K562 (cell line): ENCODE results near the gene ARAP1. TPM values are rescaled to one million over a fixed set of nuclear protein-coding genes. Genes with fewer than 3 reads are reported as not detected.

Experiments
- ATAC-seq: fragments of 200-7000 bp; cut with Tn5 transposase; 3 replicates; pipeline ENCODE4 v1.9.1; 2020; ENCODE audit warnings: moderate library complexity
- BruUV-seq: library from RNA; stranded (reverse); fragments of 400-500 nt; replicated peaks from 2 replicates; lab custom pipeline; 2021; lab: Mats Ljungman, UMichigan
- CTCF ChIA-PET: fragments of 300-600 bp; formaldehyde crosslinking; extraction: SDS; loops from one replicate; lab custom pipeline; 2021; ENCODE audit warnings: low intra/inter-chr PET ratio; lab: Yijun Ruan, JAX
- POLR2A ChIA-PET: fragments of 300-600, 350-650 bp; sonication (Branson Sonifier 250); formaldehyde crosslinking; extraction: SDS; loops from one replicate; lab custom pipeline; 2021; ENCODE audit warnings: antibody characterized with exemption, inconsistent platforms; lab: Yijun Ruan, JAX
- DNase-seq, 4 experiments: peaks; one replicate each; pipeline versions ENCODE4 v3.0.0 to v3.0.0-alpha.2; 2011 to 2018; ENCODE audit warnings: low spot score in 3 of 4, mixed read lengths in 3 of 4; ENCODE audit errors: extremely low read depth in 1 of 4
- FAIRE-seq: peaks from 2 replicates; lab custom pipeline; 2011; peaks lifted over from hg19 to GRCh38; lab: Jason Lieb, UNC
- H2AFZ ChIP-seq: 2 replicates; pipeline ENCODE4 v1.6.0; 2011; ENCODE audit warnings: low read depth, low read length, control low read depth, inconsistent platforms
- H3K27ac ChIP-seq: fragments of 200-600 bp; 3 replicates; pipeline ENCODE4 v1.8.0; 2011; ENCODE audit warnings: low read depth, mild to moderate bottlenecking, control low read depth, inconsistent platforms, low read length, moderate library complexity, mixed read lengths; ENCODE audit errors: extremely low read depth
- H3K27me3 ChIP-seq, 2 experiments: fragments of 300-600 bp in 1 of 2; 2 replicates in 1 of 2; 3 replicates in 1 of 2; pipeline versions ENCODE4 v1.6.0 to v1.8.0; 2011; ENCODE audit warnings: inconsistent platforms in 2 of 2, low read length in 2 of 2, mild to moderate bottlenecking in 1 of 2, mixed read lengths in 1 of 2, moderate library complexity in 1 of 2; ENCODE audit not compliant: control insufficient read depth in 2 of 2, insufficient read depth in 2 of 2
- H3K36me3 ChIP-seq: fragments of 300-600 bp; 3 replicates; pipeline ENCODE4 v1.8.0; 2011; ENCODE audit warnings: mild to moderate bottlenecking, low read length, inconsistent platforms; ENCODE audit not compliant: control insufficient read depth, insufficient read depth
- H3K4me1 ChIP-seq, 2 experiments: fragments of 200-600 bp in 1 of 2; replicated peaks in 1 of 2; 2 replicates in 1 of 2; 3 replicates in 1 of 2; pipeline versions ENCODE4 v1.5.1 to v1.8.0; 2011; ENCODE audit warnings: inconsistent platforms in 2 of 2, low read length in 2 of 2, mild to moderate bottlenecking in 1 of 2, mixed read lengths in 1 of 2, moderate library complexity in 1 of 2; ENCODE audit not compliant: control insufficient read depth in 2 of 2, insufficient read depth in 2 of 2
- H3K4me2 ChIP-seq: 2 replicates; pipeline ENCODE4 v1.6.1; 2011; ENCODE audit warnings: low read length, control low read depth, inconsistent platforms, mixed read lengths; ENCODE audit not compliant: insufficient read depth
- H3K4me3 ChIP-seq: fragments of 200-600 bp; sonication (generic), shearing (Covaris generic); 2 replicates; pipeline ENCODE4 v1.5.1; 2016; ENCODE audit warnings: control low read depth, inconsistent platforms
- H3K79me2 ChIP-seq: fragments of 200-600 bp; 3 replicates; pipeline ENCODE4 v1.8.0; 2011; ENCODE audit warnings: low read length, inconsistent platforms; ENCODE audit not compliant: control insufficient read depth, insufficient read depth
- H3K9ac ChIP-seq, 2 experiments: 2 replicates each; pipeline versions ENCODE4 v1.6.0 to v1.6.1; 2011; ENCODE audit warnings: low read depth in 2 of 2, low read length in 2 of 2, control low read depth in 1 of 2, inconsistent platforms in 1 of 2, mild to moderate bottlenecking in 1 of 2, mixed read lengths in 1 of 2; ENCODE audit not compliant: insufficient read depth in 1 of 2
- H3K9me1 ChIP-seq: one replicate; pipeline ENCODE4 v1.6.0; 2011; ENCODE audit warnings: inconsistent platforms, mild to moderate bottlenecking, low read length, moderate library complexity; ENCODE audit not compliant: control insufficient read depth, insufficient read depth
- H3K9me3 ChIP-seq: replicated peaks from 2 replicates; pipeline ENCODE4 v1.5.1; 2011; ENCODE audit warnings: low read depth, low read length, inconsistent platforms; ENCODE audit not compliant: control insufficient read depth, insufficient read depth
- H4K20me1 ChIP-seq: replicated peaks from 2 replicates; pipeline ENCODE4 v1.6.1; 2011; ENCODE audit warnings: low read length, inconsistent platforms, mixed read lengths; ENCODE audit not compliant: control insufficient read depth, insufficient read depth
- ELF4 ChIP-seq: fragments of 450-650 bp; formaldehyde crosslinking; IDR thresholded peaks from 2 replicates; pipeline ENCODE4 v1.4.0; 2022; ENCODE audit warnings: missing genetic modification characterization
- ELK1 ChIP-seq: sonication (generic); formaldehyde crosslinking; IDR thresholded peaks from 2 replicates; pipeline ENCODE4 v1.8.1; 2022; ENCODE audit warnings: missing genetic modification reagents
- FOXK1 ChIP-seq: sonication (generic); formaldehyde crosslinking; IDR thresholded peaks from 2 replicates; pipeline ENCODE4 v1.8.0; 2022; ENCODE audit warnings: missing genetic modification reagents, mild to moderate bottlenecking, borderline replicate concordance
- MEF2A ChIP-seq: IDR thresholded peaks from 2 replicates; pipeline ENCODE4 v1.6.1; 2011; ENCODE audit warnings: low read depth, mild to moderate bottlenecking, low read length, moderate library complexity; ENCODE audit not compliant: control insufficient read depth
- MIER1 ChIP-seq: fragments of 450-650 bp; IDR thresholded peaks from 2 replicates; pipeline ENCODE4 v1.6.1; 2016; ENCODE audit warnings: antibody characterized with exemption, mild to moderate bottlenecking, low read depth
- PHB ChIP-seq: fragments of 250-450 bp; sonication (Bioruptor Pico); IDR thresholded peaks from 2 replicates; pipeline ENCODE4 v1.5.0; 2021
- TRIM28 ChIP-seq: fragments of 450-650 bp; IDR thresholded peaks from 2 replicates; pipeline ENCODE4 v1.6.1; 2017
- ZBTB49 ChIP-seq: sonication (generic); formaldehyde crosslinking; IDR thresholded peaks from 2 replicates; pipeline ENCODE4 v1.8.0; 2022; ENCODE audit warnings: missing genetic modification reagents, mild to moderate bottlenecking, borderline replicate concordance
- ZEB2 ChIP-seq: fragments of 450-650 bp; IDR thresholded peaks from 2 replicates; pipeline ENCODE4 v1.6.1; 2016
- ZNF707 ChIP-seq: fragments of 250-450 bp; sonication (Bioruptor Pico); conservative IDR thresholded peaks from 2 replicates; pipeline ENCODE4 v1.8.0; 2022; ENCODE audit warnings: inconsistent platforms, mild to moderate bottlenecking, moderate library complexity
- ZNF79 ChIP-seq: fragments of 250-450 bp; sonication (Bioruptor Pico); IDR thresholded peaks from 2 replicates; pipeline ENCODE4 v1.4.0; 2020; ENCODE audit warnings: low read depth, mild to moderate bottlenecking, moderate library complexity
- WGBS: fragments of 100-300 bp; shearing (Covaris generic); methylation state at CpG from one replicate; pipeline ENCODE4 v1.1.6; 2016; ENCODE audit warnings: low coverage, mixed read lengths; ENCODE audit not compliant: insufficient coverage; ENCODE audit errors: missing lambda C conversion rate; 5-methylcytosine and 5-hydroxymethylcytosine counted together
- in situ Hi-C: fragments of 300-500 bp; cut with MboI; formaldehyde crosslinking; loops from 4 replicates; pipeline ENCODE4 v1.15.0; 2018; ENCODE audit warnings: inconsistent platforms, mixed read lengths
- intact Hi-C: fragments of 100-400 bp; cut with micrococcal nuclease; formaldehyde crosslinking; loops from 2 replicates; pipeline ENCODE4 v1.14.2; 2022
- polyA plus RNA-seq, 8 experiments: library from polyadenylated mRNA; depleted of rRNA in 4 of 8; stranded (reverse) in 5 of 8; unstranded in 3 of 8; fragments of >200 nt; fragmentation: Nextera tagmentation in 2 of 8; fragmentation: Illumina TruSeq in 1 of 8; extraction: Ambion mirVana in 2 of 8; extraction: Trizol in 1 of 8; gene quantifications; 2 replicates each; pipeline versions ENCODE4 v1.2.1 to v1.2.3, GENCODE V29; 2011 to 2014; ENCODE audit warnings: inconsistent platforms in 1 of 8, missing spikeins in 1 of 8
- total RNA-seq, 7 experiments: library from RNA; depleted of rRNA in 6 of 7; stranded (reverse); fragments of >200 nt in 6 of 7; fragmentation: Illumina TruSeq in 2 of 7; extraction: Trizol in 2 of 7; gene quantifications; 2 replicates each; pipeline versions ENCODE4 v1.2.1 to v1.2.3, GENCODE V29; 2011 to 2021; ENCODE audit warnings: low replicate concordance in 1 of 7
- TF ChIP-seq, protein P1 (sequence below), 2 experiments: fragments of 200-800 bp in 1 of 2; sonication (Bioruptor generic) in 1 of 2; sonication (generic) in 1 of 2; formaldehyde crosslinking in 1 of 2; IDR thresholded peaks in 1 of 2; conservative IDR thresholded peaks in 1 of 2; 2 replicates each; pipeline versions ENCODE4 v1.5.0 to v1.6.1; 2016 to 2020; ENCODE audit warnings: missing compliant biosample characterization in 1 of 2, missing genetic modification characterization in 1 of 2, missing genetic modification reagents in 1 of 2

Gene ARAP1
- total and polyA plus RNA-seq, 9 of the 15 experiments (the other 6 are each of a cell fraction or from before 2014, with no cell fraction given), result 0.23 to 67.0 (median 24.6) TPM

DNA sequence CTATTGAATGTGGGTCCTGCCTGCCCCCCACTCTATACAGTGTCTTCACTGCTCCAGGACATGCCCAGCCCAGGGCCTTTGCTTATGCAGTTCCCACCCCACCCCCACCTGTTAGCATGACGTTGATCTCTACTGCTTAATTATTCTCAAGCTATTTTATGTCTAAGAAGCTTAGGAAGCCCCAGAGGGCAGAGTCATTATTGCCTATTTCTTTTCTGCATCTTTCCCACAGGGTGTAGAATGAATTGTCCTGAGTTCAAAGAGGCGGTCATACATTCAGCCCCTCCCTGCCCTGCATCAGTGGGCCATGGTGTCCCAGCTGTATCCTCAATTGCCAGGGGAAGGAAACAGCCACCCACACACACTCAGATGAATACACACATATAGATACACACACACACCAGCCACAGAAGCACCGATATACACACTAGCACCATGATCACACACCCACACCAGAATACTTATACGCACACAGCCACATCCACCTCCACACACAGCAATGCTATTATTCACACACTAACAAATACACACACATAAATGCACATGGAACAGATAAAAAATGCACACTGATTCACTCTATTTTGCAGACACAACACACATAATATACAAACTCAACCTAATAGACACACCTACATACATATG, 79.5 kb downstream of the ARAP1 start:
- no peak overlapping the region for H3K4me2 ChIP-seq
- intact Hi-C loops, result no loop called here
- no peak overlapping the region for H2AFZ ChIP-seq
- peaks cover 7 to 76% of the 10 kb centered on the region in 2 experiments; a peak in 4 of 5 replicates for H3K27me3 ChIP-seq
- ChIA-PET CTCF (no interaction called here), POLR2A (interaction anchor here (0.9 to 1.2 kb wide), 2 partner anchors 9 to 16 kb away, joined by 4 read pairs; no protein-coding TSS in a partner anchor)
- in situ Hi-C loops, result loop anchor here (10.0 kb wide), 1 partner anchor 198 kb away; no protein-coding TSS in a partner anchor
- peaks cover 18% of the 10 kb centered on the region for H4K20me1 ChIP-seq
- 8% methylated on average over 4 of the region's 4 CpGs for WGBS
- ATAC-seq, result no peak
- H3K27ac ChIP-seq, result no peak overlapping the region
- no peak for DNase-seq
- H3K79me2 ChIP-seq, result no peaks in the 10 kb centered on the region
- no TSS peak for BruUV-seq
- H3K9me1 ChIP-seq, result no peaks in the 10 kb centered on the region
- FAIRE-seq, result no peak
- peaks cover 3% of the 10 kb centered on the region for H3K9me3 ChIP-seq
- H3K4me3 ChIP-seq, result no peak overlapping the region
- no peaks in the 10 kb centered on the region for H3K36me3 ChIP-seq
- H3K4me1 ChIP-seq, result peaks cover 0 to 14% of the 10 kb centered on the region in 2 experiments; a peak in 2 of 5 replicates
- H3K9ac ChIP-seq, result no peak overlapping the region
- no peak for TF ChIP-seq MIER1
- TF ChIP-seq ZNF707 (CRISPR knock-in tag), result no peak
- TF ChIP-seq MEF2A, result no peak
- no peak for TF ChIP-seq ZEB2
- TF ChIP-seq, protein P1, sequence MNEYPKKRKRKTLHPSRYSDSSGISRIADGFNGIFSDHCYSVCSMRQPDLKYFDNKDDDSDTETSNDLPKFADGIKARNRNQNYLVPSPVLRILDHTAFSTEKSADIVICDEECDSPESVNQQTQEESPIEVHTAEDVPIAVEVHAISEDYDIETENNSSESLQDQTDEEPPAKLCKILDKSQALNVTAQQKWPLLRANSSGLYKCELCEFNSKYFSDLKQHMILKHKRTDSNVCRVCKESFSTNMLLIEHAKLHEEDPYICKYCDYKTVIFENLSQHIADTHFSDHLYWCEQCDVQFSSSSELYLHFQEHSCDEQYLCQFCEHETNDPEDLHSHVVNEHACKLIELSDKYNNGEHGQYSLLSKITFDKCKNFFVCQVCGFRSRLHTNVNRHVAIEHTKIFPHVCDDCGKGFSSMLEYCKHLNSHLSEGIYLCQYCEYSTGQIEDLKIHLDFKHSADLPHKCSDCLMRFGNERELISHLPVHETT (CRISPR knock-in tag; conservative IDR thresholded peaks at IDR 0.05 in 1 of 2, IDR thresholded peaks at IDR 0.05 in 1 of 2), result no peak
- no peak for TF ChIP-seq FOXK1 (CRISPR knock-in tag)
- no peak for TF ChIP-seq ZNF79 (CRISPR knock-in tag)
- no peak for TF ChIP-seq ELK1 (CRISPR knock-in tag)
- TF ChIP-seq ZBTB49 (CRISPR knock-in tag), result no peak
- no peak for TF ChIP-seq ELF4 (CRISPR knock-in tag)
- TF ChIP-seq PHB (CRISPR knock-in tag), result no peak
- TF ChIP-seq TRIM28, result no peak
